Panc1 (cell line): Measurements from ENCODE around the gene NKD1. TPM values are rescaled to one million over a fixed set of nuclear protein-coding genes. Genes with fewer than 3 reads are reported as not detected.

ENCODE experiments used
- ATAC-seq: fragments of 200-7000 bp; cut with Tn5 transposase; 2 replicates; pipeline ENCODE4 v1.9.1; 2020; ENCODE audit warnings: mild to moderate bottlenecking, moderate library complexity
- BruUV-seq: library from RNA; stranded (reverse); fragments of 400-500 nt; replicated peaks from 2 replicates; lab custom pipeline; 2021; lab: Mats Ljungman, UMichigan
- CTCF ChIA-PET: fragments of 300-600 bp; sonication (Branson Sonifier 250); formaldehyde crosslinking; loops from one replicate; lab custom pipeline; 2022; ENCODE audit warnings: antibody characterized with exemption; lab: Charles Lee
- POLR2A ChIA-PET: fragments of 300-600 bp; sonication (Branson Sonifier 250); formaldehyde crosslinking; loops from one replicate; lab custom pipeline; 2022; ENCODE audit warnings: antibody characterized with exemption; lab: Charles Lee
- DNase-seq: peaks from one replicate; pipeline ENCODE4 v3.0.0-alpha.2; 2010; ENCODE audit warnings: low read depth, low spot score
- H3K27ac ChIP-seq: 2 replicates; pipeline ENCODE4 v1.5.1; 2011; ENCODE audit warnings: mild to moderate bottlenecking, low read length, inconsistent platforms
- H3K27me3 ChIP-seq: fragments of 200-500 bp; sonication (Bioruptor generic); 2 replicates; pipeline ENCODE4 v1.6.0; 2014; ENCODE audit warnings: low read length, inconsistent platforms; ENCODE audit not compliant: control insufficient read depth, insufficient read depth
- H3K36me3 ChIP-seq: fragments of 200-500 bp; sonication (Bioruptor generic); 2 replicates; pipeline ENCODE4 v1.5.1; 2014; ENCODE audit warnings: inconsistent platforms, mild to moderate bottlenecking, low read length, moderate library complexity; ENCODE audit not compliant: control insufficient read depth, insufficient read depth
- H3K4me1 ChIP-seq: 2 replicates; pipeline ENCODE4 v1.5.1; 2011; ENCODE audit warnings: inconsistent platforms, mild to moderate bottlenecking, low read length, moderate library complexity; ENCODE audit not compliant: control insufficient read depth, insufficient read depth
- H3K4me3 ChIP-seq, 2 experiments: 2 replicates each; pipeline ENCODE4 v1.5.1; 2011 to 2012; ENCODE audit warnings: low read depth in 2 of 2, low read length in 2 of 2, mild to moderate bottlenecking in 2 of 2, inconsistent platforms in 1 of 2, moderate library complexity in 1 of 2
- H3K9me3 ChIP-seq: fragments of 200-500 bp; sonication (Bioruptor generic); 2 replicates; pipeline ENCODE4 v1.5.1; 2014; ENCODE audit warnings: low read depth, mild to moderate bottlenecking, inconsistent platforms, low read length, moderate library complexity; ENCODE audit not compliant: control insufficient read depth, insufficient read depth
- POLR2AphosphoS5 ChIP-seq: IDR thresholded peaks from 2 replicates; pipeline ENCODE4 v1.6.1; 2012; ENCODE audit warnings: mild to moderate bottlenecking, low read depth, low read length, moderate library complexity
- SIN3A ChIP-seq: IDR thresholded peaks from 2 replicates; pipeline ENCODE4 v1.6.1; 2012; ENCODE audit warnings: low read depth, mild to moderate bottlenecking, low read length, moderate library complexity, borderline replicate concordance; ENCODE audit not compliant: insufficient read depth
- TCF7L2 ChIP-seq: IDR thresholded peaks from 2 replicates; pipeline ENCODE4 v1.6.1; 2011; ENCODE audit warnings: mild to moderate bottlenecking, low read depth, low read length, inconsistent platforms
- in situ Hi-C: cut with HindIII; loops from 2 replicates; pipeline ENCODE4 v1.10.0; 2016; ENCODE audit warnings: low sequenced_read_pairs, low pct_unique_long_range_greater_than_20kb
- intact Hi-C: fragments of 100-400 bp; cut with micrococcal nuclease; formaldehyde crosslinking; loops from one replicate; pipeline ENCODE4 v1.10.0; 2022; ENCODE audit not compliant: unreplicated experiment
- total RNA-seq: library from RNA; stranded (reverse); gene quantifications from one replicate; pipeline ENCODE4 v1.2.1, GENCODE V29; 2021; ENCODE audit not compliant: unreplicated experiment
- TF ChIP-seq, protein P1 (sequence below), 2 experiments: IDR thresholded peaks; 2 replicates each; pipeline ENCODE4 v1.6.1; 2011 to 2012; ENCODE audit warnings: low read depth in 2 of 2, control low read depth in 1 of 2, low read length in 1 of 2, mild to moderate bottlenecking in 1 of 2, moderate library complexity in 1 of 2; ENCODE audit not compliant: insufficient read depth in 1 of 2
- TF ChIP-seq, protein P2 (sequence below): fragments of 450-650 bp; IDR thresholded peaks from 2 replicates; pipeline ENCODE4 v1.5.1; 2017; ENCODE audit warnings: mild to moderate bottlenecking

NKD1 gene
- total RNA-seq, 1 experiment from 2014 or later, result 0.18 TPM

DNA sequence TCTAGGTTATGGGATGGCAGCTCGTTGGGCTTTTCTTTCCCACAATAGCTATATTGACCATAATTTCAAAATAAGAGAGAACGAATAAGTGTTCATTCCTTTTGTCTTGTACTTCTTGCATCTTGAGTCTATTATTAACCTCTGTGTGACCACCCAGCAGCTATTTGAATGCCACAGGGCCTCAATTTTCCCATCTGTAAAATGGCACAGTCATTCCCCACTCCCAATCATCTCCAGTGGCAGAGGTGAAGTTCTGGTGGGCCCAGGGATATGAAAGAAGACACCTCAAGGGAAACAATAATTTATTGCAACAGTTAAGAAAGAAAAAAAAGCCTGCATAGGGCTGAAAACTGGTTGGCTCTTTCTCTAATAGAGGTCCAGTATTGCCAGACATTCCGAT, 28.6 kb upstream of the NKD1 start:
- Histone ChIP-seq H3K27ac (no peak overlapping the region), H3K4me1 (no peaks in the 10 kb centered on the region), H3K4me3 (no peak overlapping the region), H3K9me3 (no peaks in the 10 kb centered on the region; the same call in 1 of the 2 replicates), H3K36me3 (no peaks in the 10 kb centered on the region), H3K27me3 (peaks cover 2% of the 10 kb centered on the region; the same call in 1 of the 2 replicates)
- no TSS peak for BruUV-seq
- POLR2A ChIA-PET, result no interaction called here
- in situ Hi-C loops (no loop called here), intact Hi-C loops (no loop called here)
- CTCF ChIA-PET, result no interaction called here
- TF ChIP-seq, protein P1, sequence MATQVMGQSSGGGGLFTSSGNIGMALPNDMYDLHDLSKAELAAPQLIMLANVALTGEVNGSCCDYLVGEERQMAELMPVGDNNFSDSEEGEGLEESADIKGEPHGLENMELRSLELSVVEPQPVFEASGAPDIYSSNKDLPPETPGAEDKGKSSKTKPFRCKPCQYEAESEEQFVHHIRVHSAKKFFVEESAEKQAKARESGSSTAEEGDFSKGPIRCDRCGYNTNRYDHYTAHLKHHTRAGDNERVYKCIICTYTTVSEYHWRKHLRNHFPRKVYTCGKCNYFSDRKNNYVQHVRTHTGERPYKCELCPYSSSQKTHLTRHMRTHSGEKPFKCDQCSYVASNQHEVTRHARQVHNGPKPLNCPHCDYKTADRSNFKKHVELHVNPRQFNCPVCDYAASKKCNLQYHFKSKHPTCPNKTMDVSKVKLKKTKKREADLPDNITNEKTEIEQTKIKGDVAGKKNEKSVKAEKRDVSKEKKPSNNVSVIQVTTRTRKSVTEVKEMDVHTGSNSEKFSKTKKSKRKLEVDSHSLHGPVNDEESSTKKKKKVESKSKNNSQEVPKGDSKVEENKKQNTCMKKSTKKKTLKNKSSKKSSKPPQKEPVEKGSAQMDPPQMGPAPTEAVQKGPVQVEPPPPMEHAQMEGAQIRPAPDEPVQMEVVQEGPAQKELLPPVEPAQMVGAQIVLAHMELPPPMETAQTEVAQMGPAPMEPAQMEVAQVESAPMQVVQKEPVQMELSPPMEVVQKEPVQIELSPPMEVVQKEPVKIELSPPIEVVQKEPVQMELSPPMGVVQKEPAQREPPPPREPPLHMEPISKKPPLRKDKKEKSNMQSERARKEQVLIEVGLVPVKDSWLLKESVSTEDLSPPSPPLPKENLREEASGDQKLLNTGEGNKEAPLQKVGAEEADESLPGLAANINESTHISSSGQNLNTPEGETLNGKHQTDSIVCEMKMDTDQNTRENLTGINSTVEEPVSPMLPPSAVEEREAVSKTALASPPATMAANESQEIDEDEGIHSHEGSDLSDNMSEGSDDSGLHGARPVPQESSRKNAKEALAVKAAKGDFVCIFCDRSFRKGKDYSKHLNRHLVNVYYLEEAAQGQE (IDR thresholded peaks at IDR 0.05; ENCODE audit: insufficient read depth in 1 of 2, low read depth in 2 of 2, low read length in 1 of 2), result no peak
- no peak for TF ChIP-seq POLR2AphosphoS5
- TF ChIP-seq, protein P2, sequence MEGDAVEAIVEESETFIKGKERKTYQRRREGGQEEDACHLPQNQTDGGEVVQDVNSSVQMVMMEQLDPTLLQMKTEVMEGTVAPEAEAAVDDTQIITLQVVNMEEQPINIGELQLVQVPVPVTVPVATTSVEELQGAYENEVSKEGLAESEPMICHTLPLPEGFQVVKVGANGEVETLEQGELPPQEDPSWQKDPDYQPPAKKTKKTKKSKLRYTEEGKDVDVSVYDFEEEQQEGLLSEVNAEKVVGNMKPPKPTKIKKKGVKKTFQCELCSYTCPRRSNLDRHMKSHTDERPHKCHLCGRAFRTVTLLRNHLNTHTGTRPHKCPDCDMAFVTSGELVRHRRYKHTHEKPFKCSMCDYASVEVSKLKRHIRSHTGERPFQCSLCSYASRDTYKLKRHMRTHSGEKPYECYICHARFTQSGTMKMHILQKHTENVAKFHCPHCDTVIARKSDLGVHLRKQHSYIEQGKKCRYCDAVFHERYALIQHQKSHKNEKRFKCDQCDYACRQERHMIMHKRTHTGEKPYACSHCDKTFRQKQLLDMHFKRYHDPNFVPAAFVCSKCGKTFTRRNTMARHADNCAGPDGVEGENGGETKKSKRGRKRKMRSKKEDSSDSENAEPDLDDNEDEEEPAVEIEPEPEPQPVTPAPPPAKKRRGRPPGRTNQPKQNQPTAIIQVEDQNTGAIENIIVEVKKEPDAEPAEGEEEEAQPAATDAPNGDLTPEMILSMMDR, result no peak
- no peak for TF ChIP-seq TCF7L2
- TF ChIP-seq SIN3A, result no peak
- ATAC-seq, result no peak
- no peak for DNase-seq

DNA sequence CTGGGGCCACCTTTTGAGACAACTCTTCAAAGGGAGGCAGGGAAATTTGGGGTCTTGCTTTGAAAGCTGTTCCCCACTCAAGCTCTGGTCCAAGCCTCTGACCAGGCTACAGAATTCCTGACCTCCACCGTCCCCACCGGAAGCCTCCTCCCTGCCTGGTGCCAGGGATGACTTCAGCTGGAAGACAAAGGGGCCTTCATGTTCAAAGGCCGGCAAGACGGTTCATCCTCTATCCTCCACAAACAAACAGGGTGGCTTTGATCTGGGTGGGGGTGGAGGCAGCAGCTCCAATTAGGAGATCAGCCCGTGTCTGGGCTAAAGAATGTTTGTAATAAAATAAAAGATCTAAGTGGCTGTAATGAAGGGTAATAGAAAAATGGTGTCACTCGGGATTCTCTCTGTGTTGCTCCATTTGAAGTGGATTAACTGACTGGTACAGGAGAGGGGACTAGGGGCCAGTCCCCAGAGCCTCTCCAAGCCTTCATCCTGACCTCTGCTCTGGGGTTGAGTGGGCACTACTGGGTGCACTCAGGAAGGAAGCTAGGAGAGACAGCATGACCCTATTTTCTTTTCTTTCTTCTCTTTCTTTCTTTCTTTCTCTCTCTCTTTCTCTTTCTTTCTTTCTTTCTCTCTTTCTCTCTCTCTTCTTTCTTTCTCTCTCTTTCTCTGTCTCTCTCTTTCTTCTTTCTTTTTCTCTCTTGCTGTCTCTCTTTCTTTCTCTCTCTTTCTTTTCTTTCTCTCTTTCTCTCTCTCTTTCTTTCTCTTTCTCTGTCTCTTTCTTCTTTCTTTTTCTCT, 27.5 kb upstream of the NKD1 start:
- in situ Hi-C loops, result no loop called here
- TF ChIP-seq SIN3A (no peak), TCF7L2 (no peak), POLR2AphosphoS5 (no peak)
- TF ChIP-seq, protein P1 (IDR thresholded peaks at IDR 0.05; ENCODE audit: insufficient read depth in 1 of 2, low read depth in 2 of 2, low read length in 1 of 2), result no peak
- TF ChIP-seq, protein P2, result no peak
- H3K36me3 ChIP-seq, result no peaks in the 10 kb centered on the region
- BruUV-seq, result no TSS peak
- no peak overlapping the region for H3K27ac ChIP-seq
- ATAC-seq (no peak), DNase-seq (no peak)
- H3K27me3 ChIP-seq, result peaks cover 2% of the 10 kb centered on the region; the same call in 1 of the 2 replicates
- CTCF ChIA-PET, result no interaction called here
- intact Hi-C loops, result no loop called here
- no peaks in the 10 kb centered on the region; the same call in 1 of the 2 replicates for H3K9me3 ChIP-seq
- H3K4me1 ChIP-seq, result no peaks in the 10 kb centered on the region
- H3K4me3 ChIP-seq, result no peak overlapping the region
- POLR2A ChIA-PET, result no interaction called here
